Endodermal cell (in vitro differentiated cells): ENCODE results near the gene KBTBD4. TPM values are rescaled to one million over a fixed set of nuclear protein-coding genes. Genes with fewer than 3 reads are reported as not detected.

Experiments
- DNase-seq: peaks from one replicate; pipeline ENCODE4 v3.0.0-alpha.2; 2017
- H3K27ac ChIP-seq: 2 replicates; pipeline ENCODE4 v1.5.1; 2013; ENCODE audit warnings: mild to moderate bottlenecking, low read depth, low read length, moderate library complexity
- H3K27me3 ChIP-seq: 2 replicates; pipeline ENCODE4 v1.6.1; 2013; ENCODE audit warnings: mild to moderate bottlenecking, low read length, moderate library complexity; ENCODE audit not compliant: insufficient read depth, control insufficient read depth, poor library complexity, severe bottlenecking
- H3K36me3 ChIP-seq: 2 replicates; pipeline ENCODE4 v1.7.0; 2013; ENCODE audit warnings: mild to moderate bottlenecking, low read length, moderate library complexity; ENCODE audit not compliant: control insufficient read depth, insufficient read depth
- H3K4me1 ChIP-seq: one replicate; pipeline ENCODE4 v1.7.0; 2013; ENCODE audit warnings: low read length; ENCODE audit not compliant: control insufficient read depth, insufficient read depth
- H3K4me3 ChIP-seq: 2 replicates; pipeline ENCODE4 v1.5.1; 2013; ENCODE audit warnings: mild to moderate bottlenecking, low read length, moderate library complexity
- H3K9ac ChIP-seq: 2 replicates; pipeline ENCODE4 v1.6.1; 2013; ENCODE audit warnings: mild to moderate bottlenecking, low read length, moderate library complexity; ENCODE audit not compliant: poor library complexity, severe bottlenecking; ENCODE audit errors: extremely low read depth
- H3K9me3 ChIP-seq: 2 replicates; pipeline ENCODE4 v1.6.1; 2013; ENCODE audit warnings: mild to moderate bottlenecking, low read length, moderate library complexity; ENCODE audit not compliant: control insufficient read depth
- H3K27ac Mint-ChIP-seq: 2 replicates; pipeline ENCODE4 v1.8.0; 2020; ENCODE audit warnings: mixed read lengths
- H3K27me3 Mint-ChIP-seq: 2 replicates; pipeline ENCODE4 v1.8.0; 2021; ENCODE audit warnings: mild to moderate bottlenecking, mixed read lengths; ENCODE audit not compliant: insufficient read depth
- H3K36me3 Mint-ChIP-seq: 2 replicates; pipeline ENCODE4 v1.8.0; 2020; ENCODE audit warnings: low read depth, mixed read lengths
- H3K4me1 Mint-ChIP-seq: 2 replicates; pipeline ENCODE4 v1.8.0; 2020; ENCODE audit warnings: mixed read lengths
- H3K4me3 Mint-ChIP-seq: 2 replicates; pipeline ENCODE4 v1.8.0; 2020; ENCODE audit warnings: mild to moderate bottlenecking, moderate library complexity, mixed read lengths
- H3K9me3 Mint-ChIP-seq: 2 replicates; pipeline ENCODE4 v1.8.0; 2020; ENCODE audit warnings: mild to moderate bottlenecking, mixed read lengths
- CTCF ChIP-seq: fragments of 200-600 bp; sonication (generic); conservative IDR thresholded peaks from 2 replicates; pipeline ENCODE4 v1.5.0; 2021; ENCODE audit warnings: antibody characterized with exemption, mild to moderate bottlenecking
- WGBS, 2 experiments: methylation state at CpG; one replicate each; pipeline versions ENCODE4 v1.1.5 to v1.1.7; 2013; ENCODE audit warnings: missing lambda C conversion rate in 2 of 2, mixed read lengths in 1 of 2; ENCODE audit not compliant: insufficient coverage in 1 of 2, insufficient read length in 1 of 2; 5-methylcytosine and 5-hydroxymethylcytosine counted together
- total RNA-seq, 2 donors: library from RNA; stranded (reverse); fragmentation: NEBNext Ultra II Directional in 1 of 2; extraction: Animal tissue kit (Norgen Biotek cat#: 25700) in 1 of 2; gene quantifications; 2 replicates in 1 of 2; 3 replicates in 1 of 2; pipeline ENCODE4 v1.2.1, GENCODE V29; 2021

The KBTBD4 gene
- total RNA-seq, 2 donors from 2014 or later = 13.7 to 14.8 TPM

- Histone ChIP-seq H3K9ac (no peak overlapping the region), H3K36me3 (peaks cover under 1% of the 10 kb centered on the region), H3K4me3 (no peak overlapping the region), H3K9me3 (no peaks in the 10 kb centered on the region), H3K4me1 (no peaks in the 10 kb centered on the region), H3K27ac (no peak overlapping the region), H3K27me3 (peaks cover 26% of the 10 kb centered on the region)
- Mint-ChIP-seq H3K9me3 (peaks cover 2% of the 10 kb centered on the region), H3K36me3 (peaks cover under 1% of the 10 kb centered on the region), H3K4me1 (peaks cover 7% of the 10 kb centered on the region), H3K27ac (no peak overlapping the region), H3K27me3 (peaks cover 37% of the 10 kb centered on the region), H3K4me3 (no peak overlapping the region)
- 96 to 98% methylated on average over 113 to 122 of the region's 122 CpGs for WGBS, 2 experiments
- TF ChIP-seq CTCF = no peak
- DNase-seq = peak; percentile 56
These were observed 11.4 kb upstream of the KBTBD4 start for GRCh38 chr11:47589977-47590861.

GRCh38 chr11:47589584-47589976 is 10.8 kb upstream of the KBTBD4 start:
- Mint-ChIP-seq H3K27me3 (peaks cover 33% of the 10 kb centered on the region), H3K36me3 (peaks cover 7% of the 10 kb centered on the region), H3K27ac (no peak overlapping the region), H3K9me3 (peaks cover 2% of the 10 kb centered on the region), H3K4me3 (no peak overlapping the region), H3K4me1 (peaks cover 7% of the 10 kb centered on the region)
- H3K27ac ChIP-seq = no peak overlapping the region
- no peak for TF ChIP-seq CTCF
- H3K9me3 ChIP-seq = no peaks in the 10 kb centered on the region
- H3K4me1 ChIP-seq = no peaks in the 10 kb centered on the region
- no peak overlapping the region for H3K9ac ChIP-seq
- H3K27me3 ChIP-seq = peaks cover 20% of the 10 kb centered on the region
- 94 to 98% methylated on average over 46 to 51 of the region's 51 CpGs for whole genome bisulfite sequencing, 2 experiments
- peaks cover 6% of the 10 kb centered on the region for H3K36me3 ChIP-seq
- no peak overlapping the region for H3K4me3 ChIP-seq
- no peak for DNase-seq

GRCh38 chr11:47589118-47589517 is 10.3 kb upstream of the KBTBD4 start:
- Histone ChIP-seq H3K4me1 (no peaks in the 10 kb centered on the region), H3K9ac (no peak overlapping the region), H3K27ac (no peak overlapping the region), H3K9me3 (no peaks in the 10 kb centered on the region), H3K36me3 (peaks cover 11% of the 10 kb centered on the region), H3K27me3 (peaks cover 16% of the 10 kb centered on the region), H3K4me3 (no peak overlapping the region)
- no peak for TF ChIP-seq CTCF
- H3K9me3 Mint-ChIP-seq = peaks cover 2% of the 10 kb centered on the region
- H3K27ac Mint-ChIP-seq = no peak overlapping the region
- peaks cover 7% of the 10 kb centered on the region for H3K4me1 Mint-ChIP-seq
- whole genome bisulfite sequencing, 2 experiments = 78 to 94% methylated on average over 8 to 10 of the region's 11 CpGs
- peaks cover 12% of the 10 kb centered on the region for H3K36me3 Mint-ChIP-seq
- no peak for DNase-seq
- no peak overlapping the region for H3K4me3 Mint-ChIP-seq
- peaks cover 29% of the 10 kb centered on the region for H3K27me3 Mint-ChIP-seq
